HG02840 (cell line): ENCODE data around the gene VPS18.

Experiments
- ATAC-seq: cut with Tn5 transposase; IDR thresholded peaks from one replicate; pipeline ENCODE4 v1.9.1; 2021; ENCODE audit warnings: mild to moderate bottlenecking, moderate library complexity, moderate number of reproducible peaks; ENCODE audit not compliant: unreplicated experiment, low FRiP score

VPS18 gene

DNA sequence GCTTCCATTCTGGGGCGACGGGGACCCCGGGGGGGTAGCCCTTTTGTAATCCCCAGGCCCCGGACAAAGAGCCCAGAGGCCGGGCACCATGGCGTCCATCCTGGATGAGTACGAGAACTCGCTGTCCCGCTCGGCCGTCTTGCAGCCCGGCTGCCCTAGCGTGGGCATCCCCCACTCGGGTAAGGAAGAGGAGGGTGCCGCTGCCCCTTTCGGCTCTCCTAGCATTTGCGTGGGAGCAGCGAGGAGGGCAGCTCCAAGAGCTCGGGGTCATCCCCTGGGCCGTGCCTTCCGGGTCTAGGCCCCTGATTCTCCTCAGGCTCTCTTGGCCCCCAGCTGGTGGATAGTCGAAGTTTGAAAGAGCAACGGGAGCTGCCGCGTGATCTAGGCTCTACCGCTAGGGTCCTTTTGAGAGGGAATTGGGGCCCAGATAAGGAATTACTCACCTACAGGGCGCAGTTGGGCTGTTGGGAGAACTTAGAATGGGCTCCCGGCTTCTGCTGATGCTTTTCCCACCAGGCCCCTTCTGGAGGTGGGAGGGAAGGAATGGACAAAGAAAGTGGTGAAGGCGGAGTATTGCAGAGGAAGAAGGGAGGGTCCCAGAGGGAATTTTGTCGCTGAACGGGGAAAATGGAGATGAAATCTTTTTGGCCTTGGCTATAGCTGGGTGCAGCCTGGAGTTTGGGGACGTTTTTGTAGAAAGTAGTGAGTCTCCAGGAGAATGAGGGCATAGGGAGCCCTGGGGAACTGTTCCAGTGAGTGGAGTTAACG lies 615 bp downstream of the VPS18 start:
- peak; percentile 29 for ATAC-seq

DNA sequence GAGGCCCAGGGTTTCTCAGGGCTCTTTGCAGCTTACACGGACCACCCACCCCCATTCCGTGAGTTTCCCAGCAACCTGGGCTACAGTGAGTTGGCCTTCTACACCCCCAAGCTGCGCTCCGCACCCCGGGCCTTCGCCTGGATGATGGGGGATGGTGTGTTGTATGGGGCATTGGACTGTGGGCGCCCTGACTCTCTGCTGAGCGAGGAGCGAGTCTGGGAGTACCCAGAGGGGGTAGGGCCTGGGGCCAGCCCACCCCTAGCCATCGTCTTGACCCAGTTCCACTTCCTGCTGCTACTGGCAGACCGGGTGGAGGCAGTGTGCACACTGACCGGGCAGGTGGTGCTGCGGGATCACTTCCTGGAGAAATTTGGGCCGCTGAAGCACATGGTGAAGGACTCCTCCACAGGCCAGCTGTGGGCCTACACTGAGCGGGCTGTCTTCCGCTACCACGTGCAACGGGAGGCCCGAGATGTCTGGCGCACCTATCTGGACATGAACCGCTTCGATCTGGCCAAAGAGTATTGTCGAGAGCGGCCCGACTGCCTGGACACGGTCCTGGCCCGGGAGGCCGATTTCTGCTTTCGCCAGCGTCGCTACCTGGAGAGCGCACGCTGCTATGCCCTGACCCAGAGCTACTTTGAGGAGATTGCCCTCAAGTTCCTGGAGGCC lies 5.4 kb downstream of the VPS18 start:
- no peak for ATAC-seq

DNA sequence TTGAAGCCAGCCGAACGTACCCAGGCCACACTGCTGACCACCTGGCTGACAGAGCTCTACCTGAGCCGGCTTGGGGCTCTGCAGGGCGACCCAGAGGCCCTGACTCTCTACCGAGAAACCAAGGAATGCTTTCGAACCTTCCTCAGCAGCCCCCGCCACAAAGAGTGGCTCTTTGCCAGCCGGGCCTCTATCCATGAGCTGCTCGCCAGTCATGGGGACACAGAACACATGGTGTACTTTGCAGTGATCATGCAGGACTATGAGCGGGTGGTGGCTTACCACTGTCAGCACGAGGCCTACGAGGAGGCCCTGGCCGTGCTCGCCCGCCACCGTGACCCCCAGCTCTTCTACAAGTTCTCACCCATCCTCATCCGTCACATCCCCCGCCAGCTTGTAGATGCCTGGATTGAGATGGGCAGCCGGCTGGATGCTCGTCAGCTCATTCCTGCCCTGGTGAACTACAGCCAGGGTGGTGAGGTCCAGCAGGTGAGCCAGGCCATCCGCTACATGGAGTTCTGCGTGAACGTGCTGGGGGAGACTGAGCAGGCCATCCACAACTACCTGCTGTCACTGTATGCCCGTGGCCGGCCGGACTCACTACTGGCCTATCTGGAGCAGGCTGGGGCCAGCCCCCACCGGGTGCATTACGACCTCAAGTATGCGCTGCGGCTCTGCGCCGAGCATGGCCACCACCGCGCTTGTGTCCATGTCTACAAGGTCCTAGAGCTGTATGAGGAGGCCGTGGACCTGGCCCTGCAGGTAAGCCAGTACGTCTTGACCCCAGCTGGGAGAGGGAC lies 6.2 kb downstream of the VPS18 start:
- no peak for ATAC-seq

DNA sequence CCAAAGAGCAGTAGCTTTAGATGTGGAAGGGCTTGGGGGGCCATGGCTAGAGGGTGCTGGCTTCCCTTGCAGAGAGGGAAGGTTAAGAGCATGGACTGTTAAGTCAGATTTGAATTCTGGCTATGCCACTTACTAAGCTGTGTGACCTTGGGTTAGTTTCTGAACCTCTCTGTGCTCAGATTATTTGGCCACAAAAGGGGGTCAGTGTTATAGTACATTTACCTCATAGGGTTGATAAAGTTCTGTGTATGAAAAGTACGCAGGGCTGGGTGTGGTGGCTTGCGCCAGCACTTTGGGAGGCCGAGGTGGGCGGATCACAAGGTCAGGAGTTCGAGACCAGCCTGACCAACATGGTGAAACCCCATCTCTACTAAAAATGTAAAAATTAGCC lies 6.8 kb downstream of the VPS18 start:
- ATAC-seq: no peak

DNA sequence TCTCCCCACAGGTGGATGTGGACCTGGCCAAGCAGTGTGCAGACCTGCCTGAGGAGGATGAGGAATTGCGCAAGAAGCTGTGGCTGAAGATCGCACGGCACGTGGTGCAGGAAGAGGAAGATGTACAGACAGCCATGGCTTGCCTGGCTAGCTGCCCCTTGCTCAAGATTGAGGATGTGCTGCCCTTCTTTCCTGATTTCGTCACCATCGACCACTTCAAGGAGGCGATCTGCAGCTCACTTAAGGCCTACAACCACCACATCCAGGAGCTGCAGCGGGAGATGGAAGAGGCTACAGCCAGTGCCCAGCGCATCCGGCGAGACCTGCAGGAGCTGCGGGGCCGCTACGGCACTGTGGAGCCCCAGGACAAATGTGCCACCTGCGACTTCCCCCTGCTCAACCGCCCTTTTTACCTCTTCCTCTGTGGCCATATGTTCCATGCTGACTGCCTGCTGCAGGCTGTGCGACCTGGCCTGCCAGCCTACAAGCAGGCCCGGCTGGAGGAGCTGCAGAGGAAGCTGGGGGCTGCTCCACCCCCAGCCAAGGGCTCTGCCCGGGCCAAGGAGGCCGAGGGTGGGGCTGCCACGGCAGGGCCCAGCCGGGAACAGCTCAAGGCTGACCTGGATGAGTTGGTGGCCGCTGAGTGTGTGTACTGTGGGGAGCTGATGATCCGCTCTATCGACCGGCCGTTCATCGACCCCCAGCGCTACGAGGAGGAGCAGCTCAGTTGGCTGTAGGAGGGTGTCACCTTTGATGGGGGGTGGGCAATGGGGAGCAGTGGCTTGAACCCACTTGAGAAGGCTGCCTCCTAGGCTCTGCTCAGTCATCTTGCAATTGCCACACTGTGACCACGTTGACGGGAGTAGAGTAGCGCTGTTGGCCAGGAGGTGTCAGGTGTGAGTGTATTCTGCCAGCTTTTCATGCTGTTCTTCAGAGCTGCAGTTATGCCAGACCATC lies 8.6 kb downstream of the VPS18 start:
- ATAC-seq: no peak

DNA sequence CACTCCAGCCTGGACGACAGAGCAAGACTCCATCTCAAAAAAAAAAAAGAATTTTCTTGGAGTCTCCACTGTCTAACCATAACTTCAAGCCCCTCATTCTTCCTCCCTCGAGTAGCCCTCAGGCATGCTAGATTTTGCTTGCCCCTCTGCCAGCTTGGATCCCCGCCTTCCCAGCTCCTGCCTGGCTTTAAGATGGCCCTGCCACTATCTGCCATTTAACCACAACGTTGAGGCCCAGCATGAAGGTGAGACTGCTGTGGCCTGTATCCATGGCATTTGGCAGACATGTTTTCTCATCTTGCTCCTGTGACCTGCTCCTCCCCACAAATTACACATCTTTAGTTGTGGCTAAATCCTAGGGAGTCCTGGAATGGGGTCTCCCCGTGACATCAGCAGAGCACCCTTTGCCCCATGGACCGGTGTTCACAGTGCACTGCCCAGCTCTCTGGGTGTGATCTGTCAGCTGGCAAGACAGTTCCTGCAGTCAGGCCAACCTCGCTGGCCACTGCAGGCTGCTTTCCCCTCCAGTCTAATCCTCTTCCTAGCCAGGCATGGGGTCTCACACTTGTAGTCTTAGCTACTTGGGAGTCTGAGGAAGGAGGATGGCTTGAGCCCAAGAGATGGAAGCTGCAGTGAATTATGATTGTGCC lies 10.4 kb downstream of the VPS18 start:
- ATAC-seq: no peak

DNA sequence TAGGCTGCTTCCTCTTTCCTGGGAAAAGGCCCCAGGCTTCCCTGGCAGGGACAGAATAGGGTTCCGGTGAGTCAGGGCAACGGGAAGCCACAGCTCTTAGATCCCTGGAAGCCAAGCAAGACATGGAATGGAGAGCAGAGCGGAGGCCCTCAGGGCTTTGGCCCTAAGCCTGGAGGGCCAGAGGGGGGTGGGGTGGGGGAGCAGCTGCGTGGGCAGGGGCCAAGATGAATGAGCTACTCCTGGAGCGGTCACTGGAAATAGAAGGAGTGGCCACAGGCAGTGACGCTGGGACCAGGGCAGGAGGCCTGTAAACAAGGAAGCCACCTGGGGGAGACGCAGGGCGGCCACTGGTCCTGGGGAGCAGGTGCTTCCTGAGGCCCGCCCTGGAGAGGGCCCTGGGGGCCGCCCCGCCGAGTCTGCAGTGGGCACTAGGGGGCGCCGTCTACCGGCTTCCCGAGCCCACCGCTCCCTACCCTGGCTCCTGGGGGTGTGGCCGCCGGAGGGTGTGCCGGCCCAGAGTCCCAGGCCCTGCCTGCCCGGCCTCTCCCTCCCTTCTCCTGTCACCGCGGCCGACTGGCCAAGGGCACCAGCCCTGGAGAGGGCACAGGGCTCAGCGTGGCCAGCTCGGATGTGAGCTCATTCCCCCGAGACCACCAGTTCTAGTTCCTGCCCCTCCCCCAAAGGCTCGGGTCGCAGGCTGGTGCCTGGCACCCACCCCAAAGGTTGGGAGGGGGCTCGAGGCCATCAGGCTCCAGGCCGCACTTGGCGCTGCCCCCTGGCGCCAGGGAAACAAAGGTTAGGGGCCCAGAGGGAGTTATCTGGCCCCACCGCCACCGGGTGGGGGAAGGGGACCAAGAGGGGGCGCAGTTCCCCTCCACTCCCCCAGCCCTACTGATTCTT lies 12.1 kb downstream of the VPS18 start:
- ATAC-seq: no peak

DNA sequence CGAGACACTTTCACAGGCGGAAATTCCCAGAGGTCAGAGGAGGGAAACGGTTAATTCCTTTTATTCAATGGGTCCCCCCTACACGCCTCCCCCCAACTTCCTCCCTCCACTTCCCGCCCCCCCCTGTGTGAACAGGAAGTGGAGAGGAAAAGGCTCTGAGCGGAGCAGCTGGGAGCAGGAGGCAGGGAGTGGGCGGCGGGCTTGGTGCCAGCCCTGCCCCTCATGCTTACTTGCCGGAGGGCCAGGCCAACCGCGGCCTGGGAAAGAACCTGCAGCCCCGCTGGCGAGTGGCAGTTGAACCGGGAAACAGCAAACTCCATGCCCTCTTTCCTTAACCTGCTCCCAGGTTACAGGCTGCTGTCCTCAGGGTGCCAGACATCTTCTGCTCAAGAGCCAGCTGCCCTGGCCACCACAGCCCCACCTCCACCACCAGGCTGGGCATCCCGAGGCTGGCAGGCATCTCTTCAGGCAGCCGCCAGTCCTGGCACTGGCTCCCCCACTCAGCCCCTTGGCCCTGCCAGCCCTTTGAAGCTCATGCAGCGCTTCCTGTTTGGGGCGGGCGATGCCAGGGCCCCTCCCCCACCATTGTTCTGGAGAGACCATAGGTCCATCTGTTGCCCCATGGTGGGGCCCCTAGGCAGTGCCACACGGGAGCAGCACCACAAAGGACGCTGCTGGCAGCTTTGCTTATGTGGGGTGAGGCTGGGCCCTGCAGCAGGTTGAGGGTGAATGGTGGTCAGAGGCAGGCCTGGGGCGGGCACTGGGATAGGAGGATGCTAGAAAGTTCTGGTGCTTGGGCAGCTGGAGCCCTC lies 12.9 kb downstream of the VPS18 start:
- no peak for ATAC-seq

DNA sequence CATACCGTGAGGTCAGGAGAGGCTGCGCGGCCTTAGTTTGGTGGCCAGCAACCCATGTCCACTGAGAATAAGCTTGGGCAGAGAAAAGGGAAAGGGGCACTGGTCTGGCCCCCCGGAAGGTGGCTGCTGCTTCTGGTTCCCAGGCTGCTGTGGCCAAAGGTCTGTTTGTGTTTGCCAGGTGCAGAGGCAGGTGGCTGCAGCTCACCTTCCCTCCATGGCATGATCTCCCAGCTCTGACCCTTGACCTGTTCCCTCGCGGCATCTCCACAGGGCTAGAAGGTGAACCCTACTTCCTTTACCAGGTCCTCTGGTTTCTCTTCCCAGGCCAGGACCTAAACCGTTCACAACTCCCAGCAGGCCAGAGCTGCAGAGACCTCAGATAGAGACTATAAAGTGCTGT lies 13.8 kb downstream of the VPS18 start:
- no peak for ATAC-seq

DNA sequence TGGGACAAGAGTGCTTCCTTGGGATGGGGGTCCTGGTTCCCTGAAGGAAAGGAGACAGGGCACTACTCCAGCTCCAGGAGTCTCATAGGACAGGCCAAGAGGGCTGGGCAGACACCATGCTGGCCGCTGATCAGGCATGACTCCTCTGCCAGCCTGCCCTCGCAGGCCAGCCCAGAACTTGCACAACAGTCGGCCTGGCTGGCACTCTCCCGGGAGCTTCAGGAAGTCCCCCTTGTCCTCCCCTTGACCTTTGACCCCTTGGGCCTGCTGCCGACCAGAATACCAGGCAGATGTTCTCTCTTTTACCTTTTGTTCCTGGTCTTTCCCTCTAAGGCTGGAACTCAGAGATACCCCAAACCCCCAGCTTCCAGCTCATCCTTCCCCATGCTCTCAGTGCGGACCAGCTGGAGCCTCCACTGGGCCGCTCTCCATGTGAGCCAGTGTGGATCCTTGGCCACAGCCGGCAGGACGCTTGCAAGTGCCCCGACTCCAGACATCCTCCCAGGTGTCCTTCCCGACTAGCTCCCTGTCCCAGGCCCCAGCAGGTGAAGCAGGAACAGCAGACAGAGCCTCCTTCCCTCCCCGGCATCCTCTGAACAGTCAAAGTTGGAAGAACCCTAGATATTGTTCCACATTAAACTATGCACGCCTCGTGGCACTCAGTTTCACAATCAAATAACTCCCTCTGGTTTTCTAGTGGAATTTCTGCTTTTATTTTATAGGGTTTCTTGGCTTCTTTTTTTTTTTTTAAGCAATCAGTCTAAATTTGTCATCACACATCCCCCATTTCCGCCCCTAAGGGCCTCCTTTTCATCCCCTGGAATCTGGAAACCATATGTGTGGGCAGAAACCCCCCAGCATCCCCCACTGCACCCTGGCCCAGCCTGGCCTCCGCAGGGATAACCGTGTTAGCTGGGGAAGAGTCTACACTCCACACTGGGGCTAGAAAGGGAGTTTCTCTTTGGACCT lies 15.7 kb downstream of the VPS18 start:
- ATAC-seq: no peak

DNA sequence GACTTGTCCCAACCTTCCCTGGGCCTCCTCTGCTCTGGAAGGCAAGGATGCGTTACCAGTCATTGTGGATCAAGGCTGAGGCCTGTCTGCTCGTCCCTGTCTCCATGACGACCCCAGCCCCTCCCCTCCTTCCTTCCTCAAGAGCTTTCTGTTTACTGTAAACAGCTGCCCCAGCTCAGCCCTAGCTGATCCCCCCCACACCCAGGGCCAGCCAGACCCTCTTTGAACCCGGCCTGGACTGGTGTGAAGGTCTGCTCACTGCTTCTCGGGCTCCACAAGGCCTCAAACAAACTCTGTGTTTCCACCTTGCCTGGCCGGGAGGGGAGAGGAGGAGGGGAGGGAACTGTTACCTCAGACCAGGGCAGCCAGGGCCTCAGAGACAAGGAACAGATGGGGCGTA lies 16.9 kb downstream of the VPS18 start:
- ATAC-seq: no peak

DNA sequence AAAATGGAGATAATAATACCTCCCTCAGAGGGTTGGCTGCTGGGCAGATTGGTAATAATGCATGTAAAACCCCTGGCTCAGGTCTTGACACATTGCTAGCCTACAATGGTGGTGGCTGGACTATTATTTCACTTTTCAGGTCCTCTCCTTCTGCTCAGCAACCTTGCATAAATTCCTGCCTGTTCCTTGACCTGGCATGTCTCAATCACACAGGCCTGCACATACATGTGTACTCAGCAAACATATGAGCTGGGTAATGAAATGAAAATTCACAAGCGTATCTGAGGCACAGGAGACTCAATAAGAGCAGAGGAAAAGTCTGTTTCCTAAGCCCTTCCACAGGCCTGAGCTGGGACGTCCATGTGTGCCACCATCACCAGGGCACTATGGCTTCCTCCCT lies 17.4 kb downstream of the VPS18 start:
- ATAC-seq: no peak

DNA sequence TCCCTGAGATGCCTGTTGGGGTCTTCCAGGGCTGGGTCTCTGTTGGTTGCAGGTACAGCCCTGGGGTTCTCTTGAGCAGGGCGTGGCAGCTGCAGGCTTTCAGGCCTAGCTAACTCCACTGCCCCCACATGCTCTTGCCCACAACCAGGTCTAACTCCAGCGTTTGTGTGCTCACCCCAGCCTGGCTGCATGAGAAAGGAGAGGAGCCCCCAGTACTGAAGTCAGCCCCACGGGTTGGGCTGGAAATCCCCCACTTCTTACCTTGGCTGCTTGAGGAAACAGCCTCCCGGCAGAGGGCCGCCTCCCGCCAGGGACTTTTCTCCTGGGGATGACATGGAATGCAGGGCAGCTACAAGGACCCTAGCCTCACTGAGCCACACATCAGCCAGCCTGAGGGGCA lies 18.2 kb downstream of the VPS18 start:
- ATAC-seq: no peak

DNA sequence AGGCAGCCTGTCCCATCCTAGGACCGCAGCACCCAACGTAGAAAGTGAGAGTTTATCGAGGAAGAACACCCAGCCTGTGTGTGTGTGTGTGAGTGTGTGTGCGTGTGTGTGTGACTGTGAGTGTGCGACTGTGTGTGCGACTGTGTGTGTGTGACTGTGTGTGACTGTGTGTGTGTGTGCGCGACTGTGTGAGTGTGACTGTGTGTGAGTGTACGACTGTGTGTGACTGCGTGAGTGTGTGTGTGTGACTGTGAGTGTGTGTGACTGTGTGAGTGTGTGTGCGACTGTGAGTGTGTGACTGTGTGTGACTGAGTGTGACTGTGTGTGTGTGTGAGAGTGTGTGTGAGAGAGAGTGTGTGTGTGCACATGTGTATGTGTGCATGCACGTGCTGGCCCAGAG lies 19.8 kb downstream of the VPS18 start:
- ATAC-seq: no peak

DNA sequence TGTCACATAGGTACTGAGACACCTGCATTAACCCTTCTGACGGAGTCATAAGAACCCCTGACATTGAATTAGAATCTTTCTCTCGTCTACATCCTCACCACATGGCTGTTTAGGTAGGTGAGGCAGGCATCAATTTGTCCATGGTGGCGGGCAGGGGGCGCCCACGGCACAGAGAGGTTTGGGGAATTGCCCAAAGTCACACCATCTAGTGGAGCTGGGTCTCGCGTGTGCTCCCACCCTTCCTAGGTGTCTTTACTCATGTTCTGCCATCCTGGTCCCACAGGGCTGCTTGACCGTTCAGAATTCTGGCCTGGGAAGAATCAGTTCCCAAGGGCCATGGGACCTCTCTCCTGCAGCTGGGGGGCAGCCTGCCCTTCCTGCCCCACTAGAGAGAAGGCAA lies 20.2 kb downstream of the VPS18 start:
- no peak for ATAC-seq

DNA sequence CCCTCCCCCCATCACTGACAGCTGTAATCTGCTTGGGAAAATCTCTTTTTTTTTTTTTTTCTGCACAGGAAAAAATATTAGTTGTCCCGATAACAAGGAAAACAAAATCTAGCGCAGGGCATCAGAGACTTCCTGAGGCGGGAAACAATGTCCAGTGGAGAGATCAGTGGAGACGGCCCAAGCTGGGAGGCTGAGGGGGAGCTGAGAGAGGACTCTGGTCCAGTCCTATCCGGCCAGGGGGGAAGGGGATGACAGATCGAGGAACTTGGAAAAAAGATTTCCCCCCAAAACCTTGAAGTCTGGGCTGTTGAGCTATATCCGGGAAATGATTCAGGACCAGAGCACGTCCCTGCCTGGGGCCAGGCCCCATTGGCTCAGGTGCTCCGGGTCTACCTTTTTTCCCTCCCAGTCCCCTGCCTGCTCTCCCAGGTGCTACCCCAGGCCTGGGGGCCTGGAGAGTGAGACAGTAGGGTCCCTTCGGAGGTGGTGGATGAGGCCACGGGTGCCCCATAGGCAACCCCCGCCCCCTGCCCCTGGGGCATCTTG lies 20.9 kb downstream of the VPS18 start:
- no peak for ATAC-seq

DNA sequence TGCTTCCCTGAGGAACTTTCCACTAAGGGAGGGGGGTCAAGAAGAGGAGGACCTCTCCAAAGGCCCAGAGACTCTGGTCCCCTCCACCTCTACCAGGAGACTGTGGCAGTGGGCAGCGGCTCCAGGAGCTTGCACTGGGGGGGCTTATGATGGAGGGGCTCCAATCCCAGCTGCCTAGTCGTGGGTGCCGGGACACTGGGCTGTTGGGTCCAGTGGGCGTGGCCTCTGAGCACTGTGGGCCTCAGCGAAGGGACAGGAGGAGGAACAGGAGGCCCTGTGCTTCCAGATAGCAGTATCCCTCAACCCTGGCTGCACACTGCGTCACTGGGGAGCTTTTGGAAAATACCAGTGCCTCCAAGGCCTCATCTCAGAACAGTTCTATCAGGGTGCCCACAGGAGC lies 21.4 kb downstream of the VPS18 start:
- ATAC-seq: no peak
